GM18517 (cell line): Measurements from ENCODE around the gene LMNB1.
"Not testable (repeated sequence)": the region's sequence is repeated elsewhere in the genome, so short reads cannot be mapped to it uniquely, and the experiment has no call there.

ENCODE experiments used
- ATAC-seq: cut with Tn5 transposase; IDR thresholded peaks from one replicate; pipeline ENCODE4 v1.9.1; 2021; ENCODE audit warnings: mild to moderate bottlenecking, moderate library complexity; ENCODE audit not compliant: unreplicated experiment

Gene LMNB1

DNA sequence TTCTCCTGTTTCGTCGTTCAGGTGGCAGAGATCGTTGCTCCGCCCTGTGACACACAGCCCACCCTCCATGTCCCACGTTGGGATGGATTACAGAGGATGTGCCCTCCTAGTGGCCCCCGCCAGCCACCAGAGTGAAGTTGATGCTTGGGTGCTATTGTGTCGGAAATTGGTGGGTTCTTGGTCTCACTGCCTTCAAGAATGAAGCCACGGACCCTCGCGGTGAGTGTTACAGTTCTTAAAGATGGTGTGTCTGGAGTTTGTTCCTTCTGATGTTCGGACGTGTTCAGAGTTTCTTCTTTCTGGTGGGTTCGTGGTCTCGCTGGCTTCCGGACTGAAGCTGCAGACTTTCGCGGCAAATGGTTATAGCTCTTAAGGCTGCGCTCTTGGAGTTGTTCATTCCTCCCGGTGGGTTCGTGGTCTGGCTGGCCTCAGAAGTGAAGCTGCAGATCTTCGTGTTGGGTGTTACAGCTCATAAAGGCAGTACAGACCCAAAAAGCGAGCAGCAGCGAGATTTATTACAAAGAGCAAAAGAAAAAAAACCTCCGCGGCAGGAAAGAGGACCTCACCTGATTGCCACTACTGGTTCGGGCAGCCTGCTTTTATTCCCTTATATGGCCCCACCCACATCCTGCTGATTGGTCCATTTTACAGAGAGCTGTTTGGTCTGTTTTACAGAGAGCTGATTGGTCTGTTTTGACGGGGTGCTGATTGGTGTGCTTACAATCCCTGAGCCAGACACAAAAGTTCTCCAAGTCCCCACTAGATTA lies 76.8 kb downstream of the LMNB1 start:
- not testable (repeated sequence) for ATAC-seq

DNA sequence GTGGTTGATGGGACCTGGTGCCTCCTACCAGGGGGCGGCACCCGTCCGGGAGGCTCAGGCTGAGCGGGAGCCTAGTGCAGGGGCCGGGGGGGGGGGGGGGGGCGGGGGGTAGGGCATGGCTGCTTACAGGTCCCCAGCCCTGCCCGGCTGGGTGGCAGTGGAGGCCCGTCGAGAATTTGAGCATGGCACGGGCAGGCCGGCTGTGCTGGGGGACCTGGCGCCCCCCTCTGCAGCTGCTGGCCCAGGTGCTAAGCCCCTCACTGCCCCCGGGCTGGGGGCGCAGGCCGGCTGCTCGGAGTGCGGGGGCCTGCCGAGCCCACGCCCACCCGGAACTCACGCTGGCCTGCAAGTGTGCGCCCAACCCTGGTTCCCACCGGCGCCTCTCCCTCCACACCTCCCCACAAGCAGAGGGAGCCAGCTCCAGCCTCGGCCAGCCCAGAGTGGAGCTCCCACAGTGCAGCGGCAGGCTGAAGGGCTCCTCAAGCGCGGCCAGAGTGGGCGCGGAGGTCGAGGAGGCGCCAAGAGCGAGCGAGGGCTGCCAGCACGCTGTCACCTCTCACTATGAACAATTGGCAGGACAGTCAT lies 77.7 kb downstream of the LMNB1 start:
- no peak for ATAC-seq

DNA sequence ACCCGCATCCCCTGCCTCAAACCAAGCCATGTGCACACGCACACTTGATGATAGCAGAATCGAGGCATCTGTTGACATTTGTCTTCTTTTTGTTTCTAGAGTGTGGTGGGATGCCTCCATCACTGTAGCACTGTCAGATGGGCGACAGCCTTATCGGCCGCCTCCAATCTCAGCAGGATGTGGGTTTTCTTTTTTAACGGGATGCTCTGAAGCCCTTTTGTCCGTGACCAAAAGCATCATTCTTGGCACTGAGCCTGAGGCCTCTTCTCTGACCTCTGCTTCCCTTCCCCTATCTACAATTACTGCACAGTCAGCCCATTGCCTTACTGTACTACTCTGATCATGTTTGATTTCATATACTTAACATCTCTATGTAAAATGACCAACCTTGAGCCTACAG lies 78.3 kb downstream of the LMNB1 start:
- no peak for ATAC-seq

DNA sequence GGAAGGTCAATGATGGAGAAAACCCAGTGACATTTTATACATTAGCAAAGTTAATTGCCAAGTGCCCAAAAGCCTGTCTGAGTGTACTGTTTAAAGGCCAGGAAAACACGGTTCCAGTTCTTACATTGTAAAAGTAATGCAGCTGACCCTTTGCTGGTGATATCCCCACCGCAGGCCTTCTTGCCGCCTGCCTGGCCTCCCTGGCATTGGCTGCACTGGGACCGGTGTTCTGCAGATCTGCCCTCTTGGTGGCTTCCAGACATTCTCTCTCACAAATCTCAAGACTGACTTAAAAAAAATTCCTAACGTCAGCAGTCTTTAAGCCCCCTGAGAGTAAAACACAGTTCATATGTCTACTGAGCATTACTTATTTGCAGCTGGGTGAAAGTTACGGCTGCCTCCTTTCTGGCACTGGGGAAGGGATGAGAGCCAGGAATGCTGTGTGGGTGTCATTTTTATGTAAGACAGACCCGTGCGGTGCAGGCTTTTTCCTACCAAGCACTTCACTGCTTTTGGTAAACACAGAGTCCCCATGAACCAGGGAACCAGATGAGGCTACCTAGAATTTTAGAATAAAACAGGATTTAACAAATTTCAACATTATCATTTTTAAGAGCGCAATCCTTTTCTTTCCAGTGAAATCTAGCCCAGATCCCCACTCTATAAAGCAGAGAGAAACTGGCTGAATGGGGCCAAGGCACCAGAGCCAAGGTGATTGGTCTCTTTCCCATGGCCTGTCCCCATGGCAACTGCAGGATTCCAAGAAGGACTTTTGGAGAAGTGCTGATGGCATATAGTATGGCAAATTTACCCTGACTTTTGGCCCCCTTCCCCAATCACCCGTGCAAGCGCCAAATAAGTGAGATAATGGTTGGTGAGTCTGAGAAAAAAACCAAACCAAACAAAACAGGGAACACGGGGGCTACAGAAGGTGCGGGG lies 80.8 kb downstream of the LMNB1 start:
- no peak for ATAC-seq

DNA sequence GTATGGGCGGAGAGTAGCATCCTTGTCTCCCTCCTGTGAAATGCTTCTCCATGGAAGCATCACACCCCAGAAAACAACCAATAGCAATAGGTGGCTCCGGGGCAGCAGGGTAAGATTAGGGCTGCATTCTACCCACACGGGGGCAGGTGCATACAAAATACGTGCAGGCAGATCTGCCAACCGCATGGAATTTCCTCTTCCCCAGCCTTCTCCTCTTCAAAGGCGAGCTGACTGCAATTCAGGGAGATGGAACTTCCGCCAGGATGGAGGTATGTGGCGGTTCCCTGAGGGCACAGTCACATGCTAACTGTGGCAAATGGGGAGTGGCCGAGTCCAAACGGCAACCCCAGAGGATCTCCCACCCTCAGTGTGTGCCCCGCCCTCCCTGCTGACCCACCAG lies 81.5 kb downstream of the LMNB1 start:
- no peak for ATAC-seq

DNA sequence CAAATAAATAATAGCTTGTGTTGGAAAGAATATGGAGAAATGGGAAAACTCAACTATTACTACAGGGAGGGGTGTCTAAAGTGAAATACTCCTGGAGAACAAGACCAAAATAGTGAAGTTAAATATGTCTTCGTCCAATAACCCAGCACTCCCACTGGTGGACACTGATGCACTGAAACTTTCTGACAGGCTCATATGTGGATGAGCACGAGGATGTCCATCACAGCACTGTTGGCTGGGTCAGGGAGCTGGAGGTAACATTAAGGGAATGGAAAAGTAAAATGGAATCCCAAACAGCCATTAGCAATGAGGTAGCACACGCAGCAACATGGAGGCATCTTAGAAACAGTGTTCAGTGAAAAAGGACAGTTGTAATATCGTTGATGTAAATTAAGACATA lies 86.5 kb downstream of the LMNB1 start:
- ATAC-seq, result no peak

DNA sequence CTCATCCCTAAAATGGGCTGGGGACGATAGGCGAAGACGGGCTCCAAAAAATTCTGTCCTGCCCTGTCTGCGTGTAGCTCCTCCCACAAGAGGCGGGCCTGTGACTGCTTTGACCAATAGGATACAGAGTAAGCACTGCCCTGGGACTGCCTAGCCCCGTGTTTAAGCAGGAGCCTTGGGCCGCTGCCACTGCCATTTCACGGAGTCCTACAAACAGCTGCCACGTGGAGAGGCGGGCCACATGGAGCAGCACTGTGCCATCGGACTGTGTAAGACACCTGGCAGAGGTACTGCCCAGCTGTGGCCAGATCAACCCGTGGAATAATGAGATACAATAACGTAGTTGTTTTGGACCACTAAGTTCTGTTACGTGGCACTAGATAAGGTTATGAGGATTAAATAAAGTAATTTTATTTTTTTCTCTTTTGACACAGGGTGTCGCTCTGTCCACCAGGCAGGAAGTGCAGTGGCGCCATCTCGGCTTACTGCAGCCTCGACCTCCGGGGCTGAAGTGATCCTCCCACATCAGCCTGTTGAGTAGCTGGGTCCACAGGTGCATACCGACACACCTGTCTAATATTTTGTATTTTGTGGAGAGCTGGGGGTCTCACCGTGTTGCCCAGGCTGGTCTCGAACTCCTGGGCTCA lies 87.2 kb downstream of the LMNB1 start:
- ATAC-seq, result no peak

DNA sequence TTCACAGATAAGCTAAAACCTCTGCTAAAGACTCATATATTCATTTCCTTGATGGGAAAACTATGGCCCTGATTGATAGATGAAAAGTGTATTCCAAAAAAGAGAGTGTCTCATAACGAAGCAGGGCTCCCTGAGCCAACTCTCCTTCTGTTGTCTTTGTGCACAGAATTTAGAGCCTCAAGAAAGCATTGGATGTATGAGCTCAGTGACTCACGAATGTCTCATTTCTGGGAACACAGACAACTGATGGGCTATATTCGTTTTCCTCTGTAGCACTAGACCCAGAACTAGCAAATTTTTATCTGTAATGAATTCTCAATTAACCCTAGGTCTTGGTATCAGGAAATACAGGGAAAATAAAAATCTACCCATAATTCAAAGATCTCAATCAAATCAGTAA lies 88.4 kb downstream of the LMNB1 start:
- ATAC-seq, result no peak

DNA sequence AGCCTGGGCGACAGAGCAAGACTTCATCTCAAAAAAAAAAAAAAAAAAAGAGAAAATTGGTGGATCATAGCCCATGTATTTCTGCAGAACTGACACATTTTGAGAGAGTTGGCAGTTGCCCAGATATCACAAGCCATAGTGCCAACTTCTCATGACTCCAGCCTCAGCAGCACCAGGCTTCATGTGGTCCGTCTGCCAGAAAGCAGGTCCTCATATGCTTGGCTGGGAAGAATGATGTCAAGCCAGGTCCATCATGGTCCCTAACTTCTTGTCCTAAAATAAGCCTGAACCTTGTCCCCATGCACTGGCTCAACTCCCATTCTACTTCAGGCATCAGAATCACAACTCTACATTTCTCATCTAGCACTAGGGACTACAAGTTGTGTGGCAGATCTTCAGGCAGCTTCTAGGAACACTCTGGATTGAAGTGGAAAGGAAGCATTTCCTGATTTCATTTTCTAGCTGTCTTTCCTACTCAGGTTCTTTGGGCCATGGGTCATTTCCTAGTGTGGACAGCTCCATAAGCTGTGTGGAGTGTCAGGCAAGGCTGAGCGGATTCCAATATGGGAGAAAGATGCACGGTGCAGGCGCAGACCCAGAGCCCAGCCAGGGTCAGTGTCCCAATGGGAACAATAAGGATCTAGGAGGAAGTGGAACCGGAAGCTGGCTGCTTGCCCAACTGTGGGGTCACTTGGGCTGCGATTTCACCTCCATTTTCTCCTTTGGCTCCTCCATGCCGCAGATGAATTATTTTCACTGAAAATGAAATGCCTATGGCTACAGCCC lies 90.1 kb downstream of the LMNB1 start:
- ATAC-seq, result no peak

DNA sequence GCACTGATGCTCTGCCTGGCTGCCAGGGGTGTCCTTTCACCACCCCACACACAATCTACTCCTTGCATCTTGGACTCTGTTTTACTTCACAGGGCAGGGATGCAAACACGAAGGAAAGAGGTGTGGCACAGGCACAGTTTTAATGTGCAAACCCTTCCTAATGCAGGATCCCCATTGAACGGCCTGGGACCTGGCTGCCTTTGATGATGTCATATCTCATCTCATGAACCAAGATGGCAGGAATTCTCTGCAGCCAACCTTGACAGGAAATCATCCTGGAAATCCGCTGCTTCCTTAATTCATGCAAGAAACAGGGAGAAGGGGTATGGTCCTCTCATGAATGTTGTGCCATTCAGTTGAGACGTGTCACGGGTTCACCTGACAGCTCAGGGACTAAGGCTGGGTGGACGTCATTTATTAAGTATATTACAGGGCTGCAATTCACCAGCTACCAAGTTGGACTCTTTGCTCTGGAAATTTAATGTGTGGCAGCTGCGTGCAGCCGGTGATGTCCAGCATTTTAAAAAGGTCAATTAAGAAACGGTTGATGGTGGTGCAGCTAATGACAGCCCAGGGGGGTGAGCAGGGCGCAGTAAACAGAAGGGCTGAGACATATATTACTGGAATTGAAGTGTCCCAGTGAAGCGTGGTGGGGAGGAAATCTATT lies 91.5 kb downstream of the LMNB1 start:
- no peak for ATAC-seq

DNA sequence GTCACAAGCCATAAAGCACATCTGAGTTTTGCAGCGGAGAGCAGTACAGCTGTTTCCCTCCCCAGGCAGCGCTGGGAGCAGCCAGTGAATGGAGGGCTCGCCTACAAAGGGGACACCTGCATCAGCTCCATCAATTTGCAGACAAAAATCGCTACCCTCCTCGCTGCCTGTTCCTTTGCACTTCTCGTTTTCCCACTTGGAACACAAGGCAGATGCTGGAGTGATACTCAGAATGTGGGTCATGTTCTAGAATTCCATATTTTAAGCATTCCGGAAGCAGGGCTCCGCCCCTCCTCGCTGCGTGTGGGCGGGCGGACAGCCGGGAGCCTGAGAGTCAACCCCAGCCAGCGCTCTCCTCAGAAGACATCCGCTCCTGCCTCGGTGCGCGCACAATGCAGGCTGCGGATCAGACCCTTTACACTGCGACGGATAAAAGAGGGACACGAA lies 92.1 kb downstream of the LMNB1 start:
- ATAC-seq, result no peak

DNA sequence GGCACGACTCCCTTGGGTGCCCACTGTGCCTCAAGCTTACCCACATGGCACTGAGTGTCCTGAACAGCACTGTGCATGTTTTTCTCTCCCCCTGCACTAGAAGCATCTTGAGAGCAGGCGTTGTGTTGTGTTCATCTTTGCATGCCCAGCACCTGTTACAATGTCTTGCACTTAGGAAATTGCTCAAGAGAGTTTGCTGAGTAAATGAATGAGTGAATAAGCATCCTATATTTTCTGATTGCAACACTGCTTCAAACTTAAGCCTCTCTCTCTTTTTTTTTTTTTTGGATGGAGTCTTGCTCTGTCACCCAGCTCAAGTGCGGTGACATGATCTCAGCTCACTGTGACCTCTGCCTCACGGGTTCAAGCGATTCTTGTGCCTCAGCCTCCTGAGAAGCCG lies 94.5 kb downstream of the LMNB1 start:
- no peak for ATAC-seq

DNA sequence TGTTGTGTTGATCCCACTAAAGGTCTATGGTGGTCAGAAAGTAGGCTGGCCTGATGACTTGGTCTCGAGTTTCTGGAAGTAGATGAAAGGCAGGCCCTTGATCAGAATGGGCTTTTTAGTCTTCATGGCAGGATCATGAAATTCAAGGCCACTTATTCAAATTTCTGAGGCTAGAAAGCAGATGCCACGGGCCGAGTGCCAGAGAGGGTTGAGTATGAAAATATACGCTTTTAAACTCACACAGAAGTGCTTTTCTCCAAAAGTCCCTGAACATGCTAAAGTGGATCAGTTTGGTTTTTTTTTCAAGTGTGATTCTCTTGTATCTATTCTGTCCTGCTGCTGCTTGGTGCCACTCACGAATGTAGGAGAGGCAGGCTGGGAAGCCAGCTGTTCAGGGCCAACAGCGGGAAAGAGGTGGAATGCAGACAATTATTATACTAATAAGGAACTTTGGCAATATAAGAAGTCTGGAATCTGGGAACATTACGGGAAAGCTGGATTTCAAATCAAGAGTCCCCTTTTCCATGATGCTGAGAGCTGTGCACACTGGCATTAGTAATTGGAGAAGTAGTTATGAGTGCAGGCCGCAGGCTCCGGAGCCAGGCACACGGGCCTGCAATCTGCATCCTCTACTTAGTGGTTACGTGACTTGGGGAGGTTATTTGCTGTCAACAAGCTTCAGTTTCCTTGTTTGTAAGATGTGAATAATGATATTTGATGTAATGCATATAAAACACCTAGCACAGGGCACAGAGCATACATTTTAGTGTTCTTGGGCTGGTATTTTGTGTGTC lies 95.8 kb downstream of the LMNB1 start:
- ATAC-seq, result no peak

DNA sequence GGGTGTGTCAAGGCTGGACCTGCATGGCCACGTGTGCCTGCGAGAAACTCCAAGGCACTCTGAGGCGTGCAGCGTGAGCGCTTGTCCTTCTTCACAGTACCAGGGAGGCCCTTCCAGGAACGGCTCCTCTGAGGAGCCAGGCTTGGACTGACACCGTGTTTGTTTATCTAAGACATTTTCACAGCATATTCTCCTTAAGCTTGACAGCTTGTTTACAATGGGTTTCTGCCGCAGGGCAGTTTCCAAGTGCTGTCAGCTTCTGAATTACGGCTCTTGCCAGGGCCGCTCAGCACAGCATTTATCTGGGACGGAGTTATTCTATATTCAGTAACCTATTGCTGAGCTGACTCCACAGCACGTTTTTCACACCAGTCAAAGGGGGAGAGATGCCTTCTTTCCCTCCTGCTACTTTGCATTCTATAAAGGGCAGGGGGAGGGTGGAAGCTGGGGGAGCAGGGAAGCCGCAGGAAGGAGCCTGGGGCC lies 98.4 kb downstream of the LMNB1 start:
- ATAC-seq, result no peak

DNA sequence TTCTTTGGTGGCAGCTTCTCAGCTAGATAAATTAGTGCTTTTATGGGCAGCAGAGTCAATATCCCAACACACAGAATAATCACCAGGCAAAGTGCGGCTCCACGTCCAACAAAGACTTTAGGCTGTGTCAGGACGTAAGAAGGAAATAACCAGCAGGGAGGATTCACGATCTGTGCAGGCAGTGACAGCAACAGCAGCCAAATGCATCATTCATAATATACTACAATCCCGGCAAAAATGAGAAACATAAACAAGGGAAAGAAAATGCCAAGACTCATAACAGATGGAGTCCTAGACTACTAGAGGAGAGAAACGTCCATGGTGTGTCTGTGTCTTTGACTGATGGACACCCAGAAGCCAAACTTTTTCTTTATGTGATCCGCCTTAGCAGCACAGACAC lies 100.7 kb downstream of the LMNB1 start:
- no peak for ATAC-seq

DNA sequence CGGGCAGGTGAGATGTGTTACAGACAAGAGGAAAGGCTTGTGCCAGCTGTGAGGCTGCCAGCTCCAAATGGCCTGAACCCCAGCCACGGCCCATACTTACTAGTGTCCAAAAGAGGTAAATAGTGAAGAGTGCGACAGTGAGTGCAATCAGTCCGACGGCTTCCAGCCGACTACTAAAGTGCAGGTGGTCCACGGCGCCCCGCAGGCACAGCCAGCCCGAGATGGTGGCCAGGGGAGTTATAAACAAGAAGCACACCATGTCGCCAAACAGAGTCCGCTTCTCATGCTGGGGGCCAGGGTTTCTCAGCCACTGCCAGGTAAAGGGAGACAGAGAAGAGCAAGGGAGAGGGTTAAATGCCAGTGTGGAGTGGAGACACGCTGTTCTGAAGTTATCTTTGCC lies 101.1 kb downstream of the LMNB1 start:
- no peak for ATAC-seq

DNA sequence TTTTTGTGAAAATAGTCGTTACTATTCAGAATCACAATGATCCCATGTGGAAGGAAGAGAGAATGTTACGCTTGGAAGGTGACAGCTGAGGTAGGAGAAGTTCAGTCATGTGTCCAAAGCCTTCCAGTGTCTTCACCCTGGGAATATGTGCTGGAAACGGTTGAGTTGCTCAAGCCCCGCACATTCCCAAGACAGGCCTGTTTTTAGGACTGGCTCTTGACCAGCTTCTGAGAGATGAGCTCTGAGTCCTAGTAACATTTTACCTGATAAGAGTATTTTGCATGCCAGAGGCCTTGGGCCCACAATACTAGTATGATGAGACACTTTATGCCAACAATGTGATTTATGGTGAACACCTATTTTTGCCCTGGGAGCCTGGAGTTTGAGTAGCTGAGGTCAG lies 101.7 kb downstream of the LMNB1 start:
- ATAC-seq, result no peak

DNA sequence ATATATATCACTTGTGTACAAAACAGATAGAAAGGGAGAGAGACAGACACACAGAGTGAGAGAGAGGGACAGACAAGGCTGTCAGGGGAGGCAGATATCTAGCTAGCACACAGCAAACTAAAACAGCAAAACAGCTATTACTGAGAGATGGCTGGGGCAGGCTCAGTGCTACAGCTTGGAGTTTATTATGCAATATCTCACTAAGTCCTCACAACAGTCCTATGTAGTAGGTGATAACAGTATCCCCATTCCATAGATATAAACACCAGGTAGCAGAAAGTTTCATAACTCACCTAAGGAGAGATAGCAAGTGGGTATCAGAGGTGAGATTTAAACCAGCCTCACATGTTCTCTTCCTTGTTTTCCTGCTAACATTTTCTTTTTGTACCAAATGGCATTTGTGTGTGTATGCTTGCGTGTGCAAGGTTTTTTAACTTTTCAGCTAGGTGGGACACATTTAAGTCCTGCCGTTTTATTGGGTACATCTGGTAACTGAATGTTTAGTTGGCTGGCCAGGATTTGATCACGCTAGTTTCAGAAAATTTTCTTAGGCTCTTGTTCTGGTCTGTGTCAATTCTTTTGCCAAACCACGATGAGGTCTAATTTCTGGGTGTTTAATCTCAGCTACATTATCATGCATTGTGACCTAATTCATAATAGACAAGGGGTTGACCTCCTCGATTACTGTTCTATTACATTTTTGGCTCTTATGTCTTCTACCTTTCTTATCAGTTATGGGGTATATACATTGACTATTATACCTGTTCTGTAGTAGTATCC lies 105.1 kb downstream of the LMNB1 start:
- no peak for ATAC-seq
